Measurements from ENCODE around the gene CTSV. TPM values are rescaled to one million over a fixed set of nuclear protein-coding genes. Genes with fewer than 3 reads are reported as not detected.

Gene CTSV
- polyA plus RNA-seq, 3 donors from 2014 or later, result 0.26 TPM; not detected in 2

Other genes with a start within 250 kb of the CTSV start
- 1 to 10 TPM in 2 of 3 donors, not detected in 1; 2.8 to 3.0 TPM for gene ZNF782, start 184.6 kb downstream of the CTSV start, polyA plus RNA-seq
- gene NUTM2G, start 110.3 kb downstream of the CTSV start, polyA plus RNA-seq, result under 1 TPM in 1 of 3 donors, not detected in 2; 0.10 TPM

Measured in immature natural killer cell (primary cell).